Lower leg skin (tissue), 3 donors: ENCODE measurements around the gene PCBD2.

Source experiments
- POLR2A ChIP-seq, 2 donors: fragments of 450-650 bp; IDR thresholded peaks; one replicate each; pipeline ENCODE4 v1.6.1; 2016 to 2017; ENCODE audit warnings: antibody characterized with exemption in 2 of 2, mild to moderate bottlenecking in 1 of 2, moderate library complexity in 1 of 2
- TF ChIP-seq, protein P1 (sequence below), 3 donors: fragments of 450-650 bp; IDR thresholded peaks; one replicate each; pipeline ENCODE4 v1.5.1; 2016; ENCODE audit warnings: antibody characterized with exemption in 3 of 3, mild to moderate bottlenecking in 3 of 3, moderate library complexity in 2 of 3

DNA sequence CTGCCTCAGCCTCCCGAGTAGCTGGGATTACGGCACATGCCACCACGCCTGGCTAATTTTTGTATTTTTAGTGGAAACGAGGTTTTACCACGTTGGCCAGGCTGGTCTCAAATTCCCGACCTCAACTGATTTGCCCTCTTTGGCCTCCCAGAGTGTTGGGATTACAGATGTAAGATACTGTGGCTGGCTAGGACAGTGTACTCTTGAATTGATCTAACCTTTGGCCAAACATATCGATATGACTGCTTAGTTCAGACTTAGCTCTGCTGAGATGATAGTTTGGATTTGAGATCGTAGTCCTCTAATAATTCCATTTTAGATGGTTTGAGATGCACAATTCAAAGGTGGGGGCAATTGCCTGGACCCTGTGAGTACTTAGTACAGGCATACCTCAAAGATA, 15.6 kb upstream of the PCBD2 start:
- TF ChIP-seq, protein P1, sequence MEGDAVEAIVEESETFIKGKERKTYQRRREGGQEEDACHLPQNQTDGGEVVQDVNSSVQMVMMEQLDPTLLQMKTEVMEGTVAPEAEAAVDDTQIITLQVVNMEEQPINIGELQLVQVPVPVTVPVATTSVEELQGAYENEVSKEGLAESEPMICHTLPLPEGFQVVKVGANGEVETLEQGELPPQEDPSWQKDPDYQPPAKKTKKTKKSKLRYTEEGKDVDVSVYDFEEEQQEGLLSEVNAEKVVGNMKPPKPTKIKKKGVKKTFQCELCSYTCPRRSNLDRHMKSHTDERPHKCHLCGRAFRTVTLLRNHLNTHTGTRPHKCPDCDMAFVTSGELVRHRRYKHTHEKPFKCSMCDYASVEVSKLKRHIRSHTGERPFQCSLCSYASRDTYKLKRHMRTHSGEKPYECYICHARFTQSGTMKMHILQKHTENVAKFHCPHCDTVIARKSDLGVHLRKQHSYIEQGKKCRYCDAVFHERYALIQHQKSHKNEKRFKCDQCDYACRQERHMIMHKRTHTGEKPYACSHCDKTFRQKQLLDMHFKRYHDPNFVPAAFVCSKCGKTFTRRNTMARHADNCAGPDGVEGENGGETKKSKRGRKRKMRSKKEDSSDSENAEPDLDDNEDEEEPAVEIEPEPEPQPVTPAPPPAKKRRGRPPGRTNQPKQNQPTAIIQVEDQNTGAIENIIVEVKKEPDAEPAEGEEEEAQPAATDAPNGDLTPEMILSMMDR (IDR thresholded peaks at IDR 0.05): no peak
- no peak for TF ChIP-seq POLR2A (IDR thresholded peaks at IDR 0.05)
